NT2/D1 (cell line): ENCODE measurements around the gene BPIFB2.

Experiments used
- SUZ12 ChIP-seq: IDR thresholded peaks from 2 replicates; pipeline ENCODE4 v1.6.1; 2011; ENCODE audit not compliant: insufficient read length, insufficient read depth; ENCODE audit errors: extremely low read depth
- ZNF274 ChIP-seq: IDR thresholded peaks from 2 replicates; pipeline ENCODE4 v1.6.1; 2011; ENCODE audit warnings: mild to moderate bottlenecking, low read depth, low read length

DNA sequence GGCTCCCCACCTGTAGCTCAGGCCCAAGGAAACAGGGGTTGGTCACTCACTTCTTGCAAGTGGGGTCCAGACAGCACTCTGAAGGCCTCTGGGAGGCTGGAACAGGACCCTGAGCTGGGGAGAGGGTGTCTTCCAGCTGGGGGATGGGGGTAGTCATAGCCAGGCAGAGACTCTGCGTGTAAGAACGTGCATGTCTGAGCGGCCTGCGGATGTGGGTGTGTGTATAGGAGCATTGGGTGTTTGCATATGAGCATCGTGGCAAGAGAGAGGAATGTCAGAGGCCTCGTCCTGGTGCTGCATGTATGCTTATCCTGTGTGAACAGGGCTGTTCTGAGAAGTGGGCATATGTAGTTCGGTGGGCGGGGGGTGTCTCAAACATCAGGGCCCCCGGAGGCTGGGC lies 58.3 kb downstream of the BPIFB2 start:
- TF ChIP-seq SUZ12 (no peak), ZNF274 (no peak)
